Small intestine (tissue), 16 donors: ENCODE measurements around the gene USP17L12. TPM values are rescaled to one million over a fixed set of nuclear protein-coding genes. Genes with fewer than 3 reads are reported as not detected.
"Not testable (repeated sequence)": the region's sequence is repeated elsewhere in the genome, so short reads cannot be mapped to it uniquely, and the experiment has no call there.

Experiments used
- DNase-seq, 2 donors: peaks; one replicate each; pipeline versions ENCODE4 v3.0.0 to v3.0.0-alpha.2; 2013
- FAIRE-seq: peaks from 2 replicates; lab custom pipeline; 2012; peaks lifted over from hg19 to GRCh38; lab: Jason Lieb, UNC
- H3K27ac ChIP-seq, 3 donors: one replicate each; pipeline ENCODE4 v1.5.1; 2013; ENCODE audit warnings: low read length in 2 of 3, mild to moderate bottlenecking in 2 of 3, control low read depth in 1 of 3, inconsistent platforms in 1 of 3, low read depth in 1 of 3, moderate library complexity in 1 of 3
- H3K27me3 ChIP-seq, 3 donors: one replicate each; pipeline ENCODE4 v1.6.1; 2013; ENCODE audit warnings: low read length in 3 of 3, inconsistent platforms in 1 of 3; ENCODE audit not compliant: control insufficient read depth in 3 of 3, insufficient read depth in 3 of 3
- H3K36me3 ChIP-seq, 3 donors: one replicate each; pipeline ENCODE4 v1.6.1; 2013; ENCODE audit warnings: low read length in 3 of 3, inconsistent platforms in 1 of 3, low read depth in 1 of 3, mild to moderate bottlenecking in 1 of 3, moderate library complexity in 1 of 3; ENCODE audit not compliant: control insufficient read depth in 3 of 3, insufficient read depth in 2 of 3
- H3K4me1 ChIP-seq, 3 donors: one replicate each; pipeline ENCODE4 v1.6.1; 2013; ENCODE audit warnings: low read length in 2 of 3, inconsistent platforms in 1 of 3, low read depth in 1 of 3, mild to moderate bottlenecking in 1 of 3, moderate library complexity in 1 of 3; ENCODE audit not compliant: control insufficient read depth in 3 of 3, insufficient read depth in 2 of 3
- H3K4me3 ChIP-seq, 3 donors: one replicate each; pipeline ENCODE4 v1.5.1; 2013; ENCODE audit warnings: low read length in 3 of 3, control low read depth in 1 of 3, inconsistent platforms in 1 of 3, low read depth in 1 of 3, mild to moderate bottlenecking in 1 of 3, moderate library complexity in 1 of 3
- H3K9me3 ChIP-seq, 2 donors: one replicate each; pipeline ENCODE4 v1.6.1; 2013; ENCODE audit warnings: low read depth in 1 of 2, low read length in 1 of 2; ENCODE audit not compliant: control insufficient read depth in 2 of 2, insufficient read depth in 1 of 2
- WGBS, 3 donors: extraction: QIAGEN DNeasy Blood & Tissue Kit; methylation state at CpG; one replicate each; pipeline ENCODE4 v1.1.7; 2013; 5-methylcytosine and 5-hydroxymethylcytosine counted together
- long read RNA-seq, 10 donors: transcript quantifications; one replicate each; lab custom pipeline, GENCODE V29; 2026
- polyA plus RNA-seq, 4 donors: library from polyadenylated mRNA; stranded (reverse) in 3 of 4; unstranded in 1 of 4; fragments of 200-250 nt in 3 of 4; fragments of 120-200 nt in 1 of 4; gene quantifications; one replicate each; pipeline versions ENCODE4 v1.2.1 to v1.2.3, GENCODE V29; 2013
- donor health status: healthy with polysubstance abuse.
- donor health status: control.
- donor health status: control.
- donor health status: Bipolar disorder and iron deficiency.
- donor health status: healthy.

Gene USP17L12
- not detected for polyA plus RNA-seq
- long read RNA-seq, donor 1: 0 reads
- long read RNA-seq, donor 2: 0 reads
- long read RNA-seq, donor 3: 0 reads
- long read RNA-seq, donor 4: 0 reads
- long read RNA-seq, donor 5: 0 reads
- long read RNA-seq, donor 6: 0 reads
- long read RNA-seq, donor 7: 0 reads
- long read RNA-seq, donor 8: 0 reads
- long read RNA-seq, donor 9: 0 reads
- long read RNA-seq, donor 10: 0 reads

- not testable (repeated sequence) for FAIRE-seq
Observed at GRCh38 chr4:9219852-9220251, at the start of gene USP17L12. Gene USP17L12 (plus strand): TSS chr4:9220152. CDS start chr4:9220152, 0 bp downstream.

GRCh38 chr4:9210357-9210756 is 9.6 kb upstream of the USP17L12 start, which contains the start of gene USP17L10:
Gene USP17L10 (plus strand): TSS chr4:9210657. CDS start chr4:9210657, 0 bp downstream.
- not testable (repeated sequence) for H3K36me3 ChIP-seq, DNase-seq, H3K4me1 ChIP-seq, H3K4me3 ChIP-seq, H3K9me3 ChIP-seq, H3K27me3 ChIP-seq, FAIRE-seq, H3K27ac ChIP-seq
- WGBS, 3 donors: 92% methylated on average over 8 of the region's 13 CpGs; no CpG with 5 or more reads in 2 of the 3 donors

More at GRCh38 chr4:9219852-9220251, at the start of gene USP17L12:
- H3K27me3 ChIP-seq, H3K36me3 ChIP-seq, DNase-seq, H3K4me3 ChIP-seq, H3K9me3 ChIP-seq, H3K27ac ChIP-seq, H3K4me1 ChIP-seq: not testable (repeated sequence)
- WGBS, 3 donors: no CpG with 5 or more reads among the region's 13 CpGs

GRCh38 chr4:9214701-9215100 is 5.3 kb upstream of the USP17L12 start:
- not testable (repeated sequence) for H3K27ac ChIP-seq, H3K4me1 ChIP-seq, H3K36me3 ChIP-seq, H3K4me3 ChIP-seq, H3K9me3 ChIP-seq, H3K27me3 ChIP-seq, DNase-seq, FAIRE-seq
- 78 to 81% (median 81%) methylated on average over 11 of the region's 14 CpGs for WGBS, 3 donors

GRCh38 chr4:9215105-9215504 is 4.8 kb upstream of the USP17L12 start, which contains the start of gene USP17L11:
Gene USP17L11 (plus strand): TSS chr4:9215405. CDS start chr4:9215405, 0 bp downstream.
- H3K4me1 ChIP-seq, H3K9me3 ChIP-seq, H3K27me3 ChIP-seq, DNase-seq, H3K4me3 ChIP-seq, FAIRE-seq, H3K36me3 ChIP-seq, H3K27ac ChIP-seq: not testable (repeated sequence)
- 89% methylated on average over 5 of the region's 14 CpGs; no CpG with 5 or more reads in 2 of the 3 donors for WGBS, 3 donors

GRCh38 chr4:9224596-9224995 is 4.6 kb downstream of the USP17L12 start, which contains the start of gene USP17L13:
Gene USP17L13 (plus strand): TSS chr4:9224896. CDS start chr4:9224896, 0 bp downstream.
- not testable (repeated sequence) for H3K4me3 ChIP-seq, H3K27ac ChIP-seq, FAIRE-seq, DNase-seq, H3K9me3 ChIP-seq, H3K27me3 ChIP-seq, H3K4me1 ChIP-seq, H3K36me3 ChIP-seq
- WGBS, 3 donors: no CpG with 5 or more reads among the region's 14 CpGs

GRCh38 chr4:9230249-9230648 is 10.3 kb downstream of the USP17L12 start:
- not testable (repeated sequence) for FAIRE-seq, H3K27me3 ChIP-seq, H3K36me3 ChIP-seq, H3K9me3 ChIP-seq, H3K4me3 ChIP-seq, DNase-seq, H3K4me1 ChIP-seq, H3K27ac ChIP-seq
- WGBS, 3 donors: 87 to 94% (median 91%) methylated on average over 4 to 6 of the region's 8 CpGs

- not testable (repeated sequence) for H3K9me3 ChIP-seq, FAIRE-seq, H3K27ac ChIP-seq, H3K4me3 ChIP-seq, DNase-seq, H3K36me3 ChIP-seq, H3K4me1 ChIP-seq, H3K27me3 ChIP-seq
- WGBS, 3 donors: no CpG with 5 or more reads among the region's 15 CpGs
Observed at GRCh38 chr4:9234085-9234484, 14.1 kb downstream of the USP17L12 start, which contains the start of gene USP17L15. Gene USP17L15 (plus strand): TSS chr4:9234385. CDS start chr4:9234385, 0 bp downstream.

- 71 to 84% (median 83%) methylated on average over 8 to 11 of the region's 12 CpGs for WGBS, 3 donors
- peak in 1 of 2 donors; percentile 0 for DNase-seq
- FAIRE-seq: not testable (repeated sequence)
Observed at GRCh38 chr4:9238461-9238860, 18.5 kb downstream of the USP17L12 start.

More at GRCh38 chr4:9238461-9238860, 18.5 kb downstream of the USP17L12 start:
- H3K9me3 ChIP-seq, H3K27me3 ChIP-seq, H3K4me1 ChIP-seq, H3K36me3 ChIP-seq, H3K4me3 ChIP-seq, H3K27ac ChIP-seq: not testable (repeated sequence)
